GM06990 (cell line): Measurements from ENCODE around the gene GPRC5C.

Experiments used
- DNase-seq: peaks from one replicate; pipeline ENCODE4 v3.0.0-alpha.2; 2011; ENCODE audit not compliant: insufficient read length; ENCODE audit errors: extremely low read depth
- H3K27me3 ChIP-seq: replicated peaks from 2 replicates; pipeline ENCODE4 v1.6.0; 2011; ENCODE audit warnings: low read length; ENCODE audit not compliant: control insufficient read depth, insufficient read depth
- H3K36me3 ChIP-seq: 2 replicates; pipeline ENCODE4 v1.5.1; 2011; ENCODE audit warnings: low read length; ENCODE audit not compliant: control insufficient read depth, insufficient read depth
- H3K4me3 ChIP-seq: replicated peaks from 2 replicates; pipeline ENCODE4 v1.5.1; 2011; ENCODE audit warnings: low read depth, mild to moderate bottlenecking, control low read depth, low read length
- CTCF ChIP-seq: IDR thresholded peaks from 2 replicates; pipeline ENCODE4 v1.5.1; 2011; ENCODE audit warnings: low read length, control low read depth, mild to moderate bottlenecking, inconsistent platforms; ENCODE audit not compliant: insufficient read depth, poor library complexity, severe bottlenecking

GPRC5C gene

GRCh38 chr17:74460996-74461395, 29.1 kb downstream of the GPRC5C start:
- no peak for TF ChIP-seq CTCF
- no peak for DNase-seq
- H3K4me3 ChIP-seq, result no peak overlapping the region
- H3K27me3 ChIP-seq, result no peaks in the 10 kb centered on the region
- H3K36me3 ChIP-seq, result no peaks in the 10 kb centered on the region

GRCh38 chr17:74461611-74462010, 29.7 kb downstream of the GPRC5C start:
- no peak for TF ChIP-seq CTCF
- DNase-seq, result no peak
- H3K4me3 ChIP-seq, result no peak overlapping the region
- no peaks in the 10 kb centered on the region for H3K36me3 ChIP-seq
- no peaks in the 10 kb centered on the region for H3K27me3 ChIP-seq

- TF ChIP-seq CTCF, result no peak
- Histone ChIP-seq H3K36me3 (no peaks in the 10 kb centered on the region; the same call in 1 of the 2 replicates), H3K27me3 (no peaks in the 10 kb centered on the region), H3K4me3 (no peak overlapping the region)
- DNase-seq, result no peak
Observed at GRCh38 chr17:74464730-74465377, 33.0 kb downstream of the GPRC5C start.

- Histone ChIP-seq H3K27me3 (no peaks in the 10 kb centered on the region), H3K4me3 (peak overlapping the region; percentile 91), H3K36me3 (no peaks in the 10 kb centered on the region; the same call in 1 of the 2 replicates)
- no peak for DNase-seq
- no peak for TF ChIP-seq CTCF
Observed at GRCh38 chr17:74465378-74466110, 33.7 kb downstream of the GPRC5C start.

DNA sequence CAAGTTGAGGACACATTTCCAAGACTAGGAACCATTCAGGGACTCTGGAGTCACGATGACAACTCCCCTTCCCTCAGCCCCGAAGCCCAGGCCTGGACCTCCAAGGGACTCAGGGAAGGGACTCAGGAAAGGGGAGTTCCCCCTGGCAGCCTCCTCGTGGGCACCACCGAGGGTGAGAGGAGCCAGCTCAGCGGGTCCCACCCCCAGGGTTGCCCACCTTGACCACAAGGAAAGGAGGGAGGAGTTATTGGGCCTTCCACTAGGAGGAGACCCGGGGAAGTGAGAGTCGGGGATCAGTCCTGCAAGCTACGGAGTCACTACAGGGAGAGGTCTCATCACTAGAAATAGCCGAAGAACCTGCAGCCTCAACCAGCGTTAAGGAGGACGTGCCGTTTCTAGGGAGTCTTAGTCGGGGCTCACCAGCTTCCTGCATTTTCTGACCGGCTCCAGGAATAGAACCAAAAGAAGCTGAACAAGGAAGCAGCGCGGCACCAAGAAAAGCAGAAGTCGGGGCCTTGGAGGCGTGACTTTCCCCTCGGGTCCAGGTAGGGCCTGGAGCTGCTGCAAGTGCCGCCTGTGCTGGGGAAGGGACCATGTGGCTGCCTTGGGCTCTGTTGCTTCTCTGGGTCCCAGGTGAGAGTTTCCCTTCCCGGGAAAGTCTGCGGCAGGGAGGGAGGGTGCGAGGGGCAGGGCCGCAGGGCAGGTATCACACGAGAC, 34.4 kb downstream of the GPRC5C start, which contains the start of gene CD300A:
TSS of gene CD300A (plus strand) at position 524 of the 717 bp plus-strand sequence. CDS start at position 594, 70 bp downstream.
- H3K36me3 ChIP-seq, result peaks cover under 1% of the 10 kb centered on the region; the same call in 1 of the 2 replicates
- peak; percentile 67 for DNase-seq
- no peak for TF ChIP-seq CTCF
- H3K4me3 ChIP-seq, result peak within 1 kb of the TSS; percentile 91
- H3K27me3 ChIP-seq, result no peaks in the 10 kb centered on the region
